Erythroblast (primary cell): ENCODE measurements around the gene LRRC14B.

Experiments
- GATA1 ChIP-seq: IDR thresholded peaks from 2 replicates; pipeline ENCODE4 v1.6.1; 2011; ENCODE audit warnings: low read depth, mild to moderate bottlenecking, control low read depth, low read length, moderate library complexity
- POLR2A ChIP-seq: IDR thresholded peaks from 2 replicates; pipeline ENCODE4 v1.6.1; 2011; ENCODE audit warnings: mild to moderate bottlenecking, low read length

DNA sequence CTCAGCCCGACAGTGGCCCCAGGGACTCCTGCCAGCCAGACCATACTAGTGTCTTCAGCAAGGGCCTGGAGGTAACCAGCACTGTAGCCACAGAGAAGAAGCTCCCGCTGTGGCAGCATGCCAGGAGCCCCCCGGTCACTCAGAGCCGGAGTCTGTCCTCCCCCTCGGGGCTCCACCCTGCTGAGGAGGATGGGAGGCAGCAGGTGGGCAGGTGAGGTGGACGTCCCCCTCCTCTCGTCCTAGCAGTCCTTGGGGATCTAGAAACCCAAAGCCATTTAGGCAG is 28.0 kb upstream of the LRRC14B start:
- TF ChIP-seq POLR2A (no peak), GATA1 (no peak)
